ENCODE measurements around the gene RABGAP1L. TPM values are rescaled to one million over a fixed set of nuclear protein-coding genes. Genes with fewer than 3 reads are reported as not detected.

Gene RABGAP1L
- total and polyA plus RNA-seq, 2 donors from 2014 or later, result 16.2 to 48.5 TPM

GRCh38 chr1:174726880-174727585 is 567.7 kb downstream of the RABGAP1L start:
- H3K9ac ChIP-seq (ENCODE audit: low read length in 3 of 3), result no peak overlapping the region
- no peaks in the 10 kb centered on the region for H3K9me3 ChIP-seq (ENCODE audit: control insufficient read depth in 2 of 3, insufficient read depth in 1 of 3, low read length in 3 of 3)
- TF ChIP-seq CTCF (IDR thresholded peaks at IDR 0.05; ENCODE audit: borderline replicate concordance, extremely low read depth, insufficient read depth), result no peak
- H3K36me3 ChIP-seq (ENCODE audit: control insufficient read depth in 2 of 3, insufficient read depth in 3 of 3, low read length in 3 of 3), result no peaks in the 10 kb centered on the region
- no peaks in the 10 kb centered on the region for H3K27me3 ChIP-seq (ENCODE audit: control insufficient read depth, insufficient read depth, low read length)
- no peak overlapping the region for H3K27ac ChIP-seq (ENCODE audit: low read depth in 2 of 2, low read length in 2 of 2)
- intact Hi-C loops (cut with DNase I), result no loop called here
- no peaks in the 10 kb centered on the region for H3K4me1 ChIP-seq (ENCODE audit: control insufficient read depth in 2 of 3, insufficient read depth in 2 of 3, low read depth in 1 of 3, low read length in 3 of 3)
- DNase-seq (no peak), FAIRE-seq (no peak)
- no peak overlapping the region for H3K4me3 ChIP-seq (ENCODE audit: low read length in 3 of 3)

GRCh38 chr1:174734270-174734669 is 575.0 kb downstream of the RABGAP1L start:
- Histone ChIP-seq H3K27ac (ENCODE audit: low read depth in 2 of 2, low read length in 2 of 2) (no peak overlapping the region), H3K9me3 (ENCODE audit: control insufficient read depth in 2 of 3, insufficient read depth in 1 of 3, low read length in 3 of 3) (no peaks in the 10 kb centered on the region), H3K36me3 (ENCODE audit: control insufficient read depth in 2 of 3, insufficient read depth in 3 of 3, low read length in 3 of 3) (no peaks in the 10 kb centered on the region), H3K9ac (ENCODE audit: low read length in 3 of 3) (no peak overlapping the region), H3K27me3 (ENCODE audit: control insufficient read depth, insufficient read depth, low read length) (no peaks in the 10 kb centered on the region), H3K4me3 (ENCODE audit: low read length in 3 of 3) (no peak overlapping the region), H3K4me1 (ENCODE audit: control insufficient read depth in 2 of 3, insufficient read depth in 2 of 3, low read depth in 1 of 3, low read length in 3 of 3) (no peaks in the 10 kb centered on the region)
- DNase-seq, result no peak
- intact Hi-C loops (cut with DNase I), result no loop called here
- no peak for TF ChIP-seq CTCF (IDR thresholded peaks at IDR 0.05; ENCODE audit: borderline replicate concordance, extremely low read depth, insufficient read depth)
- no peak for FAIRE-seq

- DNase-seq, result no peak
- H3K9me3 ChIP-seq (ENCODE audit: control insufficient read depth in 2 of 3, insufficient read depth in 1 of 3, low read length in 3 of 3), result no peaks in the 10 kb centered on the region
- H3K9ac ChIP-seq (ENCODE audit: low read length in 3 of 3), result no peak overlapping the region
- no peaks in the 10 kb centered on the region for H3K27me3 ChIP-seq (ENCODE audit: control insufficient read depth, insufficient read depth, low read length)
- H3K27ac ChIP-seq (ENCODE audit: low read depth in 2 of 2, low read length in 2 of 2), result no peak overlapping the region
- FAIRE-seq, result no peak
- no peak overlapping the region for H3K4me3 ChIP-seq (ENCODE audit: low read length in 3 of 3)
- intact Hi-C loops (cut with DNase I), result no loop called here
- TF ChIP-seq CTCF (IDR thresholded peaks at IDR 0.05; ENCODE audit: borderline replicate concordance, extremely low read depth, insufficient read depth), result no peak
- H3K36me3 ChIP-seq (ENCODE audit: control insufficient read depth in 2 of 3, insufficient read depth in 3 of 3, low read length in 3 of 3), result no peaks in the 10 kb centered on the region
- H3K4me1 ChIP-seq (ENCODE audit: control insufficient read depth in 2 of 3, insufficient read depth in 2 of 3, low read depth in 1 of 3, low read length in 3 of 3), result no peaks in the 10 kb centered on the region
Observed at GRCh38 chr1:174736831-174737230, 577.5 kb downstream of the RABGAP1L start.
